Osteocyte (in vitro differentiated cells): Measurements from ENCODE around the gene FBXO47. TPM values are rescaled to one million over a fixed set of nuclear protein-coding genes. Genes with fewer than 3 reads are reported as not detected.

Source experiments
- DNase-seq: peaks from one replicate; pipeline ENCODE4 v3.0.0; 2021; ENCODE audit warnings: mixed read lengths; ENCODE audit not compliant: unreplicated experiment; ENCODE audit errors: extremely low spot score
- H3K27ac Mint-ChIP-seq: one replicate; pipeline ENCODE4 v1.8.0; 2021; ENCODE audit warnings: mild to moderate bottlenecking, mixed read lengths; ENCODE audit not compliant: unreplicated experiment
- H3K27me3 Mint-ChIP-seq: one replicate; pipeline ENCODE4 v1.8.0; 2021; ENCODE audit warnings: mixed read lengths; ENCODE audit not compliant: unreplicated experiment
- H3K36me3 Mint-ChIP-seq: one replicate; pipeline ENCODE4 v1.8.0; 2021; ENCODE audit warnings: mixed read lengths; ENCODE audit not compliant: unreplicated experiment
- H3K4me1 Mint-ChIP-seq: one replicate; pipeline ENCODE4 v1.8.0; 2021; ENCODE audit warnings: mixed read lengths; ENCODE audit not compliant: unreplicated experiment
- H3K4me3 Mint-ChIP-seq: one replicate; pipeline ENCODE4 v1.8.0; 2021; ENCODE audit warnings: mild to moderate bottlenecking, moderate library complexity, mixed read lengths; ENCODE audit not compliant: unreplicated experiment
- H3K9me3 Mint-ChIP-seq: one replicate; pipeline ENCODE4 v1.8.0; 2021; ENCODE audit warnings: mixed read lengths; ENCODE audit not compliant: unreplicated experiment
- CTCF ChIP-seq: fragments of 200-600 bp; sonication (generic); IDR thresholded peaks from 2 replicates; pipeline ENCODE4 v1.5.0; 2021; ENCODE audit warnings: antibody characterized with exemption, mild to moderate bottlenecking, moderate library complexity
- total RNA-seq: library from RNA; stranded (reverse); gene quantifications from 2 replicates; pipeline ENCODE4 v1.2.1, GENCODE V29; 2021

FBXO47 gene
- total RNA-seq, 1 donor from 2014 or later = not detected

- H3K27ac Mint-ChIP-seq = no peak overlapping the region
- no peaks in the 10 kb centered on the region for H3K36me3 Mint-ChIP-seq
- DNase-seq = no peak
- H3K9me3 Mint-ChIP-seq = no peaks in the 10 kb centered on the region
- no peak for TF ChIP-seq CTCF
- no peaks in the 10 kb centered on the region for H3K27me3 Mint-ChIP-seq
- peaks cover 22% of the 10 kb centered on the region for H3K4me1 Mint-ChIP-seq
- no peak overlapping the region for H3K4me3 Mint-ChIP-seq
Measured at GRCh38 chr17:39002991-39003715, 36.0 kb upstream of the FBXO47 start.

- H3K27me3 Mint-ChIP-seq = no peaks in the 10 kb centered on the region
- no peak for DNase-seq
- peaks cover under 1% of the 10 kb centered on the region for H3K36me3 Mint-ChIP-seq
- H3K27ac Mint-ChIP-seq = no peak overlapping the region
- H3K4me3 Mint-ChIP-seq = no peak overlapping the region
- TF ChIP-seq CTCF = no peak
- peaks cover 22% of the 10 kb centered on the region for H3K4me1 Mint-ChIP-seq
- peaks cover under 1% of the 10 kb centered on the region for H3K9me3 Mint-ChIP-seq
Measured at GRCh38 chr17:39001703-39002637, 34.8 kb upstream of the FBXO47 start.

- peaks cover 13% of the 10 kb centered on the region for H3K9me3 Mint-ChIP-seq
- no peaks in the 10 kb centered on the region for H3K27me3 Mint-ChIP-seq
- H3K27ac Mint-ChIP-seq = no peak overlapping the region
- H3K36me3 Mint-ChIP-seq = peaks cover 8% of the 10 kb centered on the region
- DNase-seq = no peak
- H3K4me3 Mint-ChIP-seq = no peak overlapping the region
- peaks cover 22% of the 10 kb centered on the region for H3K4me1 Mint-ChIP-seq
- TF ChIP-seq CTCF = no peak
Measured at GRCh38 chr17:39000021-39000601, 32.9 kb upstream of the FBXO47 start.

GRCh38 chr17:38996660-38997337 lies 29.6 kb upstream of the FBXO47 start:
- DNase-seq = no peak
- H3K27ac Mint-ChIP-seq = no peak overlapping the region
- H3K36me3 Mint-ChIP-seq = peaks cover 8% of the 10 kb centered on the region
- H3K27me3 Mint-ChIP-seq = no peaks in the 10 kb centered on the region
- peaks cover 7% of the 10 kb centered on the region for H3K4me1 Mint-ChIP-seq
- no peak for TF ChIP-seq CTCF
- H3K9me3 Mint-ChIP-seq = peaks cover 13% of the 10 kb centered on the region
- no peak overlapping the region for H3K4me3 Mint-ChIP-seq
